Measurements from ENCODE around the gene ADAMTS5. TPM values are rescaled to one million over a fixed set of nuclear protein-coding genes. Genes with fewer than 3 reads are reported as not detected.

ADAMTS5 gene
- total and polyA plus RNA-seq, 9 of the 15 experiments (the other 6 are each of a cell fraction or from before 2014, with no cell fraction given): not detected

DNA sequence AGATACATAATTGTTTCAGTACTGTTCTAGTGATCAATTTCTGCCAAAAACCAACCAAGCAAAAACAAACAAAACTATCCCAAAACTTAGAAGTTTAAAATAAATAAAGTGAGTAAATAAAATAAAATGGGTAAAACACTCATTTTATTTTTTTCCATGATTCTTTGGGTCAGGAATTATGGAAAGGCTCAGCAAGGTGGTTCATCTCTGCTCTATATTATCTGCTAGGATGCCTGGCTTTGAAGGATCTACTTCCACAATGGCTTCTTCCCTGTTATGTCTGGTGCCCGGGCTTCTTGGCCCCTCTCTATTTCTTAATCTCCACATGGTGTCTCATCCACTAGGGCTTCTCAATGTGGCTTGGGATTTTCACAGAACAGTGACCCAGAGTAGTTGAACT lies 92.5 kb downstream of the ADAMTS5 start:
- Histone ChIP-seq H2AFZ (ENCODE audit: low read depth, low read length) (no peak overlapping the region), H3K27me3 (ENCODE audit: control insufficient read depth in 2 of 2, insufficient read depth in 2 of 2, low read length in 2 of 2) (no peaks in the 10 kb centered on the region), H3K4me3 (no peak overlapping the region), H3K9ac (ENCODE audit: insufficient read depth in 1 of 2, low read depth in 2 of 2, low read length in 2 of 2) (no peak overlapping the region), H3K9me3 (replicated peaks; ENCODE audit: control insufficient read depth, insufficient read depth, low read depth, low read length) (no peaks in the 10 kb centered on the region), H3K27ac (ENCODE audit: extremely low read depth, low read depth, low read length) (no peak overlapping the region), H3K36me3 (ENCODE audit: control insufficient read depth, insufficient read depth, low read length) (no peaks in the 10 kb centered on the region), H3K9me1 (ENCODE audit: control insufficient read depth, insufficient read depth, low read length) (no peaks in the 10 kb centered on the region), H4K20me1 (replicated peaks; ENCODE audit: control insufficient read depth, insufficient read depth, low read length) (no peaks in the 10 kb centered on the region), H3K4me1 (replicated peaks in 1 of 2; ENCODE audit: control insufficient read depth in 2 of 2, insufficient read depth in 2 of 2, low read length in 2 of 2) (no peaks in the 10 kb centered on the region), H3K4me2 (ENCODE audit: insufficient read depth, low read length) (no peak overlapping the region), H3K79me2 (ENCODE audit: control insufficient read depth, insufficient read depth, low read length) (no peaks in the 10 kb centered on the region)
- ChIA-PET CTCF (ENCODE audit: low intra/inter-chr PET ratio) (no interaction called here), POLR2A (no interaction called here)
- in situ Hi-C loops (cut with MboI): no loop called here
- no peak for FAIRE-seq
- no peak for DNase-seq (ENCODE audit: extremely low read depth in 1 of 4, low spot score in 3 of 4)
- intact Hi-C loops (cut with micrococcal nuclease): no loop called here
- no peak for ATAC-seq
- 0% methylated on average over 1 of the region's 1 CpG for WGBS (ENCODE audit: insufficient coverage, low coverage, missing lambda C conversion rate)
- BruUV-seq (replicated peaks): no TSS peak
- TF ChIP-seq PCBP1 (IDR thresholded peaks at IDR 0.05; ENCODE audit: low read depth, low read length, poor library complexity, severe bottlenecking) (no peak), ZNF384 (IDR thresholded peaks at IDR 0.05; ENCODE audit: low read depth, low read length) (no peak), KAT2B (IDR thresholded peaks at IDR 0.05; ENCODE audit: low read depth, low read length) (no peak), ZNF584 (CRISPR knock-in tag; IDR thresholded peaks at IDR 0.05; ENCODE audit: low read depth) (no peak), ZNF707 (CRISPR knock-in tag; conservative IDR thresholded peaks at IDR 0.05) (no peak), FOXA3 (CRISPR knock-in tag; conservative IDR thresholded peaks at IDR 0.05 in 1 of 2, IDR thresholded peaks at IDR 0.05 in 1 of 2) (no peak)
- TF ChIP-seq, protein P1, sequence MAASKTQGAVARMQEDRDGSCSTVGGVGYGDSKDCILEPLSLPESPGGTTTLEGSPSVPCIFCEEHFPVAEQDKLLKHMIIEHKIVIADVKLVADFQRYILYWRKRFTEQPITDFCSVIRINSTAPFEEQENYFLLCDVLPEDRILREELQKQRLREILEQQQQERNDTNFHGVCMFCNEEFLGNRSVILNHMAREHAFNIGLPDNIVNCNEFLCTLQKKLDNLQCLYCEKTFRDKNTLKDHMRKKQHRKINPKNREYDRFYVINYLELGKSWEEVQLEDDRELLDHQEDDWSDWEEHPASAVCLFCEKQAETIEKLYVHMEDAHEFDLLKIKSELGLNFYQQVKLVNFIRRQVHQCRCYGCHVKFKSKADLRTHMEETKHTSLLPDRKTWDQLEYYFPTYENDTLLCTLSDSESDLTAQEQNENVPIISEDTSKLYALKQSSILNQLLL (CRISPR knock-in tag; IDR thresholded peaks at IDR 0.05; ENCODE audit: borderline replicate concordance): no peak
- TF ChIP-seq, protein P2, sequence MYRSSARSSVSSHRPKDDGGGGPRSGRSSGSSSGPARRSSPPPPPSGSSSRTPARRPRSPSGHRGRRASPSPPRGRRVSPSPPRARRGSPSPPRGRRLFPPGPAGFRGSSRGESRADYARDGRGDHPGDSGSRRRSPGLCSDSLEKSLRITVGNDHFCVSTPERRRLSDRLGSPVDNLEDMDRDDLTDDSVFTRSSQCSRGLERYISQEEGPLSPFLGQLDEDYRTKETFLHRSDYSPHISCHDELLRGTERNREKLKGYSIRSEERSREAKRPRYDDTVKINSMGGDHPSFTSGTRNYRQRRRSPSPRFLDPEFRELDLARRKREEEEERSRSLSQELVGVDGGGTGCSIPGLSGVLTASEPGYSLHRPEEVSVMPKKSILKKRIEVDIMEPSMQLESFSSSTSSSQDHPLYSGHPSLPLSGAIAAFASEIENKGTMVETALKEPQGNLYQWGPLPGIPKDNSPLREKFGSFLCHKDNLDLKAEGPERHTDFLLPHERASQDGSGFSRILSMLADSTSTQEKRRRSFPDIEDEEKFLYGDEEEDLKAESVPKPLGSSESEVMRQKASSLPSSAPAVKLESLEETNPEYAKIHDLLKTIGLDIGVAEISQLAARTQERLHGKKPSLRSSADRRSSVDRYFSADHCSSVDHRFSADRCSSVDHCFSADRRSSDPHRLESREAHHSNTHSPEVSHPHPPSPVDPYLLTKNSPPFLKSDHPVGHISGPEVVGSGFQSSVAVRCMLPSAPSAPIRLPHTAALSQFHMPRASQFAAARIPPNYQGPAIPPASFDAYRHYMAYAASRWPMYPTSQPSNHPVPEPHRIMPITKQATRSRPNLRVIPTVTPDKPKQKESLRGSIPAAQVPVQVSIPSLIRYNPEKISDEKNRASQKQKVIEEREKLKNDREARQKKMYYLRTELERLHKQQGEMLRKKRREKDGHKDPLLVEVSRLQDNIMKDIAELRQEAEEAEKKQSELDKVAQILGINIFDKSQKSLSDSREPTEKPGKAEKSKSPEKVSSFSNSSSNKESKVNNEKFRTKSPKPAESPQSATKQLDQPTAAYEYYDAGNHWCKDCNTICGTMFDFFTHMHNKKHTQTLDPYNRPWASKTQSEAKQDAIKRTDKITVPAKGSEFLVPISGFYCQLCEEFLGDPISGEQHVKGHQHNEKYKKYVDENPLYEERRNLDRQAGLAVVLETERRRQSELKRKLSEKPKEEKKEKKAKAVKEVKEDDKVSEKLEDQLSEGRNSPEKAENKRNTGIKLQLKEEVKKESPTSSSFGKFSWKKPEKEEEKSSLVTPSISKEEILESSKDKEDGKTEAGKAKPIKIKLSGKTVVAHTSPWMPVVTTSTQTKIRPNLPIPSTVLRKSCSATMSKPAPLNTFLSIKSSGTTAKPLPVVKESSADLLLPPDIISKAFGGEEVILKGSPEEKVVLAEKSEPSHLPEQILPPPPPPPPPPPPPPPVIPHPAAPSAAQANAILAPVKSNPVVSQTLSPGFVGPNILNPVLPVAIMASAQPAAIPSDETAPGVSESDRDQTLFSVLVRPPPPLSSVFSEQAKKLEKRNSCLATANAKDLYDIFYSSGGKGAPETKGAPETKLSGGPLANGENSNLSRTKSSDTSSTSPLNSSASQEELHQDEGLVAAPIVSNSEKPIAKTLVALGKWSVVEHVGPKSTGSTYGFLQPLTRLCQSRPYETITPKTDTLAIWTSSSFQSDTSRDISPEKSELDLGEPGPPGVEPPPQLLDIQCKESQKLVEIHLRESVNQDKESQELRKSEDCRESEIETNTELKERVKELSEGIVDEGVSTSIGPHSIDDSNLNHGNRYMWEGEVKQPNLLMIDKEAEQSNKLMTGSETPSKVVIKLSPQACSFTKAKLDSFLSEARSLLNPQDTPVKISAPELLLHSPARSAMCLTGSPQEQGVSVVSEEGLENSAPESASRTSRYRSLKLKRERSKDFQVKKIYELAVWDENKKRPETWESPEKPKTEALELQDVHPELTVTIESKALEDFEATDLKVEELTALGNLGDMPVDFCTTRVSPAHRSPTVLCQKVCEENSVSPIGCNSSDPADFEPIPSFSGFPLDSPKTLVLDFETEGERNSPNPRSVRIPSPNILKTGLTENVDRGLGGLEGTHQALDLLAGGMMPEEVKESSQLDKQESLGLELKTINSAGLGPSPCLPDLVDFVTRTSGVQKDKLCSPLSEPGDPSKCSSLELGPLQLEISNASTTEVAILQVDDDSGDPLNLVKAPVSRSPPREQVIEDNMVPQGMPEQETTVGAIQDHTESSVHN (IDR thresholded peaks at IDR 0.05; ENCODE audit: borderline replicate concordance in 1 of 2, low read depth in 1 of 2): no peak
- TF ChIP-seq, protein P3, sequence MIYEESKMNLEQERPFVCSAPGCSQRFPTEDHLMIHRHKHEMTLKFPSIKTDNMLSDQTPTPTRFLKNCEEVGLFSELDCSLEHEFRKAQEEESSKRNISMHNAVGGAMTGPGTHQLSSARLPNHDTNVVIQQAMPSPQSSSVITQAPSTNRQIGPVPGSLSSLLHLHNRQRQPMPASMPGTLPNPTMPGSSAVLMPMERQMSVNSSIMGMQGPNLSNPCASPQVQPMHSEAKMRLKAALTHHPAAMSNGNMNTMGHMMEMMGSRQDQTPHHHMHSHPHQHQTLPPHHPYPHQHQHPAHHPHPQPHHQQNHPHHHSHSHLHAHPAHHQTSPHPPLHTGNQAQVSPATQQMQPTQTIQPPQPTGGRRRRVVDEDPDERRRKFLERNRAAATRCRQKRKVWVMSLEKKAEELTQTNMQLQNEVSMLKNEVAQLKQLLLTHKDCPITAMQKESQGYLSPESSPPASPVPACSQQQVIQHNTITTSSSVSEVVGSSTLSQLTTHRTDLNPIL (CRISPR knock-in tag; IDR thresholded peaks at IDR 0.05): no peak
- TF ChIP-seq, protein P4, sequence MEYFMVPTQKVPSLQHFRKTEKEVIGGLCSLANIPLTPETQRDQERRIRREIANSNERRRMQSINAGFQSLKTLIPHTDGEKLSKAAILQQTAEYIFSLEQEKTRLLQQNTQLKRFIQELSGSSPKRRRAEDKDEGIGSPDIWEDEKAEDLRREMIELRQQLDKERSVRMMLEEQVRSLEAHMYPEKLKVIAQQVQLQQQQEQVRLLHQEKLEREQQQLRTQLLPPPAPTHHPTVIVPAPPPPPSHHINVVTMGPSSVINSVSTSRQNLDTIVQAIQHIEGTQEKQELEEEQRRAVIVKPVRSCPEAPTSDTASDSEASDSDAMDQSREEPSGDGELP (CRISPR knock-in tag; IDR thresholded peaks at IDR 0.05; ENCODE audit: borderline replicate concordance): no peak

All from K562 (cell line).